Esophagus muscularis mucosa (tissue), 4 donors: ENCODE data around the gene CNR1. TPM values are rescaled to one million over a fixed set of nuclear protein-coding genes. Genes with fewer than 3 reads are reported as not detected.

Experiments used
- DNase-seq: peaks from one replicate; pipeline ENCODE4 v3.0.0-alpha.2; 2017; ENCODE audit errors: extremely low spot score
- H3K27ac ChIP-seq, 4 donors: fragments of 200-600 bp; sonication (generic); replicated peaks in 1 of 4; 1 replicate in 3 of 4; 2 replicates in 1 of 4; pipeline ENCODE4 v1.5.1; 2016 to 2019; ENCODE audit warnings: mild to moderate bottlenecking in 1 of 4
- H3K27me3 ChIP-seq, 4 donors: fragments of 200-600 bp; sonication (generic); one replicate each; pipeline versions ENCODE4 v1.5.1 to v1.6.0; 2016 to 2019
- H3K36me3 ChIP-seq, 4 donors: fragments of 200-600 bp; sonication (generic); one replicate each; pipeline ENCODE4 v1.5.1; 2016 to 2019
- H3K4me1 ChIP-seq, 4 donors: fragments of 200-600 bp; sonication (generic); one replicate each; pipeline ENCODE4 v1.5.1; 2016 to 2019
- H3K4me3 ChIP-seq, 4 donors: fragments of 200-600 bp; sonication (generic); 1 replicate in 2 of 4; 2 replicates in 2 of 4; pipeline ENCODE4 v1.5.1; 2016 to 2019; ENCODE audit warnings: mild to moderate bottlenecking in 4 of 4, moderate library complexity in 1 of 4
- H3K9me3 ChIP-seq, 4 donors: fragments of 200-600 bp; sonication (generic); 1 replicate in 3 of 4; 2 replicates in 1 of 4; pipeline ENCODE4 v1.5.1; 2016 to 2019
- CTCF ChIP-seq, 3 experiments: fragments of 200-600 bp in 2 of 3; fragments of 450-650 bp in 1 of 3; sonication (generic) in 2 of 3; IDR thresholded peaks; one replicate each; pipeline ENCODE4 v1.5.1; 2017 to 2019; ENCODE audit warnings: antibody characterized with exemption in 3 of 3, mild to moderate bottlenecking in 2 of 3, moderate library complexity in 1 of 3
- EP300 ChIP-seq: sonication (generic); formaldehyde crosslinking; IDR thresholded peaks from one replicate; pipeline ENCODE4 v1.6.1; 2017; ENCODE audit warnings: antibody characterized with exemption
- POLR2A ChIP-seq: fragments of 450-650 bp; IDR thresholded peaks from one replicate; pipeline ENCODE4 v1.6.1; 2017; ENCODE audit warnings: antibody characterized with exemption, moderate library complexity, mild to moderate bottlenecking, low read depth
- POLR2AphosphoS5 ChIP-seq, 2 donors: sonication (generic); formaldehyde crosslinking; IDR thresholded peaks; one replicate each; pipeline ENCODE4 v1.6.1; 2017; ENCODE audit warnings: antibody characterized with exemption in 2 of 2
- WGBS: methylation state at CpG from one replicate; pipeline ENCODE4 v1.1.5; 2018; 5-methylcytosine and 5-hydroxymethylcytosine counted together
- intact Hi-C: fragments of 100-400 bp; cut with DNase I; formaldehyde crosslinking; loops from one replicate; pipeline ENCODE4 v1.15.1; 2023
- total RNA-seq, 4 donors: library from RNA; depleted of rRNA; stranded (reverse); fragments of >200 nt; gene quantifications; one replicate each; pipeline versions ENCODE4 v1.1.0 to v1.2.1, GENCODE V29; 2016

The CNR1 gene
- total RNA-seq, 4 donors from 2014 or later: 7.1 to 25.7 (median 18.2) TPM

- peaks cover 10 to 13% (median 12%) of the 10 kb centered on the region in 4 donors for H3K4me1 ChIP-seq
- 84% methylated on average over 2 of the region's 2 CpGs for WGBS
Observed at GRCh38 chr6:88171312-88171711, 5.2 kb upstream of the CNR1 start.

GRCh38 chr6:88168362-88168761 is 2.2 kb upstream of the CNR1 start:
- peaks cover 19 to 25% (median 23%) of the 10 kb centered on the region in 4 donors for H3K4me1 ChIP-seq
- DNase-seq: no peak
- H3K27ac ChIP-seq: no peak overlapping the region
- intact Hi-C loops: no loop called here
- no peaks in the 10 kb centered on the region for H3K9me3 ChIP-seq
- WGBS: 98% methylated on average over 3 of the region's 3 CpGs
- no peak overlapping the region for H3K4me3 ChIP-seq
- no peaks in the 10 kb centered on the region for H3K36me3 ChIP-seq
- H3K27me3 ChIP-seq: peaks cover 5 to 46% (median 29%) of the 10 kb centered on the region in 4 donors
- TF ChIP-seq EP300 (no peak), POLR2AphosphoS5 (IDR thresholded peaks at IDR 0.05) (no peak), POLR2A (no peak), CTCF (IDR thresholded peaks at IDR 0.05) (no peak)

More at GRCh38 chr6:88171312-88171711, 5.2 kb upstream of the CNR1 start:
- H3K27me3 ChIP-seq: peaks cover 3 to 21% (median 11%) of the 10 kb centered on the region in 4 donors
- no peak overlapping the region for H3K4me3 ChIP-seq
- H3K9me3 ChIP-seq: no peaks in the 10 kb centered on the region
- no peak for DNase-seq
- intact Hi-C loops: no loop called here
- H3K27ac ChIP-seq: no peak overlapping the region
- TF ChIP-seq POLR2A (no peak), POLR2AphosphoS5 (IDR thresholded peaks at IDR 0.05) (no peak), CTCF (IDR thresholded peaks at IDR 0.05) (no peak), EP300 (no peak)
- no peaks in the 10 kb centered on the region for H3K36me3 ChIP-seq

GRCh38 chr6:88167352-88167937 is 1.3 kb upstream of the CNR1 start:
- H3K36me3 ChIP-seq: no peaks in the 10 kb centered on the region
- H3K4me3 ChIP-seq: peak overlapping the region; percentile 59 to 71 (median 64)
- peak overlapping the region in 3 of 4 donors; percentile 44 to 66 (median 52) for H3K27ac ChIP-seq
- TF ChIP-seq POLR2A (no peak), POLR2AphosphoS5 (IDR thresholded peaks at IDR 0.05) (no peak), CTCF (IDR thresholded peaks at IDR 0.05) (no peak), EP300 (no peak)
- 40% methylated on average over 18 of the region's 40 CpGs for WGBS
- H3K9me3 ChIP-seq: no peaks in the 10 kb centered on the region
- peaks cover 5 to 55% (median 29%) of the 10 kb centered on the region in 4 donors for H3K27me3 ChIP-seq
- H3K4me1 ChIP-seq: peaks cover 19 to 25% (median 23%) of the 10 kb centered on the region in 4 donors
- intact Hi-C loops: no loop called here
- no peak for DNase-seq

- Histone ChIP-seq H3K27me3 (peaks cover 5 to 63% (median 29%) of the 10 kb centered on the region in 4 donors), H3K9me3 (no peaks in the 10 kb centered on the region), H3K4me3 (peak overlapping the region; percentile 59 to 71 (median 64)), H3K36me3 (no peaks in the 10 kb centered on the region), H3K4me1 (peaks cover 19 to 25% (median 23%) of the 10 kb centered on the region in 4 donors), H3K27ac (peak overlapping the region; percentile 44 to 66 (median 51))
- TF ChIP-seq POLR2A (no peak), EP300 (no peak), POLR2AphosphoS5 (IDR thresholded peaks at IDR 0.05) (no peak), CTCF (IDR thresholded peaks at IDR 0.05) (no peak)
- WGBS: 0% methylated on average over 12 of the region's 103 CpGs
- no peak for DNase-seq
- intact Hi-C loops: no loop called here
Observed at GRCh38 chr6:88166493-88167351, 575 bp upstream of the CNR1 start.
